ENCODE data around the gene C1R.

The C1R gene

DNA sequence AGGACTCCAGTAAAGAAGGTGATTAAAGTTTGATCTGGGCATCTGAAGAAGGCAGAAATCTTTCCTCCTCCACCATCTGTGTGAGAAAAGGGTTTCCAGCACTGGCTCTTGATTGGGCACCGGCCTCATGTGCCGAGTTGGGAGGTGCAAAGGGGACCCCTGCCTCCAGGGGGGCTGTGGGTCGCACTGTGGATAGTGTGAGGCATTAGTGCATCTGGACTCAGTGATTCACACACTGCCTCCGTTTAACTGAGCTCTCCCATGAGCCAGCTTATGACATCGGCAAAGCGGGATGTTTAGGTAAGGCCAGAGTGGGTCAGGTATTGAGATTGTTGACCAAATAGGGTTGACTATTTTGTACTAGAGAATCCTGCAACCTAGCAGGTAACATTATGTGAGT is 22.9 kb downstream of the C1R start:
- no peak for ATAC-seq (ENCODE audit: low read depth)
- Histone ChIP-seq H3K4me3 (ENCODE audit: severe bottlenecking) (no peak overlapping the region), H3K36me3 (ENCODE audit: low read depth) (no peaks in the 10 kb centered on the region), H3K9me3 (ENCODE audit: severe bottlenecking) (no peaks in the 10 kb centered on the region), H3K27me3 (ENCODE audit: insufficient read depth, poor library complexity, severe bottlenecking) (no peaks in the 10 kb centered on the region), H3K4me1 (ENCODE audit: insufficient read depth, poor library complexity, severe bottlenecking) (no peaks in the 10 kb centered on the region), H3K27ac (ENCODE audit: poor library complexity, severe bottlenecking) (no peak overlapping the region)
- TF ChIP-seq, protein P1, sequence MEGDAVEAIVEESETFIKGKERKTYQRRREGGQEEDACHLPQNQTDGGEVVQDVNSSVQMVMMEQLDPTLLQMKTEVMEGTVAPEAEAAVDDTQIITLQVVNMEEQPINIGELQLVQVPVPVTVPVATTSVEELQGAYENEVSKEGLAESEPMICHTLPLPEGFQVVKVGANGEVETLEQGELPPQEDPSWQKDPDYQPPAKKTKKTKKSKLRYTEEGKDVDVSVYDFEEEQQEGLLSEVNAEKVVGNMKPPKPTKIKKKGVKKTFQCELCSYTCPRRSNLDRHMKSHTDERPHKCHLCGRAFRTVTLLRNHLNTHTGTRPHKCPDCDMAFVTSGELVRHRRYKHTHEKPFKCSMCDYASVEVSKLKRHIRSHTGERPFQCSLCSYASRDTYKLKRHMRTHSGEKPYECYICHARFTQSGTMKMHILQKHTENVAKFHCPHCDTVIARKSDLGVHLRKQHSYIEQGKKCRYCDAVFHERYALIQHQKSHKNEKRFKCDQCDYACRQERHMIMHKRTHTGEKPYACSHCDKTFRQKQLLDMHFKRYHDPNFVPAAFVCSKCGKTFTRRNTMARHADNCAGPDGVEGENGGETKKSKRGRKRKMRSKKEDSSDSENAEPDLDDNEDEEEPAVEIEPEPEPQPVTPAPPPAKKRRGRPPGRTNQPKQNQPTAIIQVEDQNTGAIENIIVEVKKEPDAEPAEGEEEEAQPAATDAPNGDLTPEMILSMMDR (IDR thresholded peaks at IDR 0.05; ENCODE audit: poor library complexity, severe bottlenecking) = no peak
- no peak for DNase-seq (ENCODE audit: low spot score)

DNA sequence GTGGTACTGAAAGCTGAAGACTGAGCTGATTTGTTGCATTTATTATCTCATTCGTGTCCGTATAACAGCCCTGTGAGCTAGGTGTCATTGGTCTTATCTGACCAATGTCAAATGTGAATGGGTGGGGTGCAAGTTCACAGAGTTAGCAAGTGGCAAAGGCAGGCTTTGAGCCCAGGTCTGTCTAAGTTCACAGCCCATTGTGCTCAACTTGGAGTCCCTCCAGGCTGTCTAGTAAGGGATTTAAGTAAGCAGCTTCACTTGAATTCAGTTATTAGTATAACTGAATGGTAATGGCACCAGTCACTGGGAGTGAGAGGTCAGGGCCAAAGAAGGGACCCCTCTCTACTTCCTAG is 23.3 kb downstream of the C1R start:
- Histone ChIP-seq H3K36me3 (ENCODE audit: low read depth) (no peaks in the 10 kb centered on the region), H3K27me3 (ENCODE audit: insufficient read depth, poor library complexity, severe bottlenecking) (no peaks in the 10 kb centered on the region), H3K27ac (ENCODE audit: poor library complexity, severe bottlenecking) (no peak overlapping the region), H3K4me1 (ENCODE audit: insufficient read depth, poor library complexity, severe bottlenecking) (no peaks in the 10 kb centered on the region), H3K4me3 (ENCODE audit: severe bottlenecking) (no peak overlapping the region), H3K9me3 (ENCODE audit: severe bottlenecking) (no peaks in the 10 kb centered on the region)
- TF ChIP-seq, protein P1 (IDR thresholded peaks at IDR 0.05; ENCODE audit: poor library complexity, severe bottlenecking) = no peak
- DNase-seq (ENCODE audit: low spot score) = no peak
- ATAC-seq (ENCODE audit: low read depth) = no peak

DNA sequence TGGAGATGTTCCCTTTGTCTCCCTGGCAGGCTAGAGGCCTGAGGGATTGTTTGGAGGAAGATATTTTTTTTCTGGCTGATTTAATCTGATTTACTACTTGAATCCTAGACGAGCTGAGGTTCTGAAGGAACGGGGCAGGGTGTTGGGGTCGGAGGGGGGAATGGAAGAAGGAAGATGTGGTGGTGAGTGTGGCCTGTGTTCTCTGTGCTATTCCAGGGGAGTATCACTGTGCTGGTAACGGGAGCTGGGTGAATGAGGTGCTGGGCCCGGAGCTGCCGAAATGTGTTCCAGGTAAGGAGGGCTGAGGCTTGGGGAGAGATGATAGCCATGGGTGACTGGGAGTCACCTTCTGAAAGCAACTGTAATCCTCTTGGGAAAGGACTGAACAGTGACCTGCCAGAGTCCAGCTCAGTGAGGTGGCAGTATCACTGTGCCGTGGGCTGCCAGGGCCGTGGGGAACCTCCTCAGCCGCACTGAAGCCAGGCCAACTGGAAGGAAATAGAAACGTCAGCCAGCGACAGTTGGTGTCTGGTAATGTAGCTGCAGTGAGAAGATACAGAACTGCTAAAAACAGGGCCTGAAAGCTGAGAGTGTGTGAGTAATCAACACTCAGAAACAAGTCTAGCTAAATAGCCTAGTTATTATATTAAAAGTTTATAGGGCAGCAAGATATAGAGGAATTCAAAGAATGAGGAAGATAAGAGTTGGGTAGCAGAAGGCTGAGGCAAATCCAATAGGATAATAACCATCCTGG is 23.8 kb downstream of the C1R start:
- Histone ChIP-seq H3K36me3 (ENCODE audit: low read depth) (no peaks in the 10 kb centered on the region), H3K27me3 (ENCODE audit: insufficient read depth, poor library complexity, severe bottlenecking) (no peaks in the 10 kb centered on the region), H3K27ac (ENCODE audit: poor library complexity, severe bottlenecking) (no peak overlapping the region), H3K4me1 (ENCODE audit: insufficient read depth, poor library complexity, severe bottlenecking) (no peaks in the 10 kb centered on the region), H3K9me3 (ENCODE audit: severe bottlenecking) (no peaks in the 10 kb centered on the region), H3K4me3 (ENCODE audit: severe bottlenecking) (no peak overlapping the region)
- ATAC-seq (ENCODE audit: low read depth) (no peak), DNase-seq (ENCODE audit: low spot score) (no peak)
- TF ChIP-seq, protein P1 (IDR thresholded peaks at IDR 0.05; ENCODE audit: poor library complexity, severe bottlenecking) = no peak

DNA sequence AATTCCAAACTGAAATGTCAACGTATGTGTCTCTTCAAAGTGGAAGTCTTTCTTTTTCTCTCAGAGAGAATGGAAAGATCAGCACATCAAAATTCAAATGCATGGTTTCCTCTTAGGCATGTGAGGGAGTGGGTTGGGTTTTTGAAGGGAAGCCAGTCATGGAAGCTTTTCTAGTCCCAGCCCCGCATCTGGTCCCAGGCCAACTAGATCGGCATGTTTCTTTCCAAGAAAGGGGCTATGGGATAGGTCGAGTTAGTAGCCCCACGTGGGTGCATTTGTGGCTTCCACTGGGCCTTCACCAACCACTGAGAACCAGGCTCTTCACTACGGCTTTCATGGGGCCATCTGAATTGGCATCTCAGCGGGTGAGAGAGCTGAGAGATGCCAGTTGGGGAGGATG is 25.1 kb downstream of the C1R start:
- H3K4me3 ChIP-seq (ENCODE audit: severe bottlenecking) = no peak overlapping the region
- H3K36me3 ChIP-seq (ENCODE audit: low read depth) = no peaks in the 10 kb centered on the region
- no peaks in the 10 kb centered on the region for H3K9me3 ChIP-seq (ENCODE audit: severe bottlenecking)
- no peak for DNase-seq (ENCODE audit: low spot score)
- TF ChIP-seq, protein P1 (IDR thresholded peaks at IDR 0.05; ENCODE audit: poor library complexity, severe bottlenecking) = no peak
- H3K4me1 ChIP-seq (ENCODE audit: insufficient read depth, poor library complexity, severe bottlenecking) = no peaks in the 10 kb centered on the region
- ATAC-seq (ENCODE audit: low read depth) = no peak
- no peaks in the 10 kb centered on the region for H3K27me3 ChIP-seq (ENCODE audit: insufficient read depth, poor library complexity, severe bottlenecking)
- no peak overlapping the region for H3K27ac ChIP-seq (ENCODE audit: poor library complexity, severe bottlenecking)

DNA sequence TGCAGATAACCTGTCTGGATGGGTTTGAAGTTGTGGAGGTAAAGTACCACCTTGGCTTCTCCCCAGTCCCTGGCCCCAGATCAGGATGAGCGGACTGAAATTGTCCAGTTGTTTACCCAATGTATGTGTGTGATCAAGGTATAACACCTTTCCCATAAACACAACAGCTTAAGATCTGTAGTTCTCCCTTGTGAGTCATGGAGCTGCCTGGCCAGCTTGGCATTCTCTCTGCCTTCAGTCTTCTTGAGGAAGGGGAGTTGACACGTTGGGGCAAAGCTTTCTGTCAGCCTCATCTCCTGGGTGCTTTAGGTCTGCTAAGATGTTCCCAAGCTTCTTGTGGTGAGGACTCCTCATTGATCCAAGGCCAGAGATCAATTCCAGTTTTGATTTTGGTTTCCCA is 25.6 kb downstream of the C1R start:
- Histone ChIP-seq H3K9me3 (ENCODE audit: severe bottlenecking) (no peaks in the 10 kb centered on the region), H3K4me1 (ENCODE audit: insufficient read depth, poor library complexity, severe bottlenecking) (no peaks in the 10 kb centered on the region), H3K36me3 (ENCODE audit: low read depth) (no peaks in the 10 kb centered on the region), H3K27me3 (ENCODE audit: insufficient read depth, poor library complexity, severe bottlenecking) (no peaks in the 10 kb centered on the region), H3K27ac (ENCODE audit: poor library complexity, severe bottlenecking) (no peak overlapping the region), H3K4me3 (ENCODE audit: severe bottlenecking) (no peak overlapping the region)
- ATAC-seq (ENCODE audit: low read depth) (no peak), DNase-seq (ENCODE audit: low spot score) (no peak)
- TF ChIP-seq, protein P1 (IDR thresholded peaks at IDR 0.05; ENCODE audit: poor library complexity, severe bottlenecking) = no peak

All from RWPE2 (cell line).